DOHH2 (cell line): ENCODE measurements around the gene PRR16.

Source experiments
- CTCF ChIP-seq: fragments of 200-600 bp; sonication (generic); IDR thresholded peaks from one replicate; pipeline ENCODE4 v1.5.1; 2014; ENCODE audit warnings: antibody characterized with exemption, mild to moderate bottlenecking, low read depth, low read length; ENCODE audit not compliant: poor library complexity, severe bottlenecking
- EZH2phosphoT487 ChIP-seq: fragments of 200-600 bp; sonication (generic); IDR thresholded peaks from 2 replicates; pipeline ENCODE4 v1.6.1; 2017; ENCODE audit warnings: borderline replicate concordance, mild to moderate bottlenecking, antibody characterized with exemption, low read length, moderate library complexity, mixed read lengths

DNA sequence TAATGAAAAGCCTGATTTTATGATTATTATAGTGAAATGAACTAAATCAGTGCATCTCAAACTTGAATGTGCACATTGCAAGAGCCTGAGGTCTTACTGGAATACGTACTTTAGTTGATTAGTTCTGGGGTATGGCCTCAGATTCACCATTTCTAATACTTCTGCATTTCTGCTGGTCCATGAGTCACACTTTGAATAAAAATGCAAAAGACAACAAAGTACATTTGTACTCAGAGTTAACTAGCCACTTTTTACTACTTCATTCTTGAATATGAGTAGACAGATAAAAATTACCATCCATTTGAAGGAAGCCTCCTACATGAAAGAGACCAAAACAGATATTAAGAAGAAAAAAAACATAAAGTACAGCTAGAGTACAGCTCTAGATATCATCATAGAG, 27.1 kb upstream of the PRR16 start:
- no peak for TF ChIP-seq CTCF
- no peak for TF ChIP-seq EZH2phosphoT487
